AG09309 (cell line): Measurements from ENCODE around the gene AHNAK.
"Not testable (repeated sequence)": the region's sequence is repeated elsewhere in the genome, so short reads cannot be mapped to it uniquely, and the experiment has no call there.

Source experiments
- DNase-seq: peaks from one replicate; pipeline ENCODE4 v3.0.0-alpha.2; 2010; ENCODE audit warnings: low read depth
- H3K4me3 ChIP-seq: 2 replicates; pipeline ENCODE4 v1.5.1; 2011; ENCODE audit warnings: mild to moderate bottlenecking, low read depth, low read length, moderate library complexity; ENCODE audit not compliant: control insufficient read depth
- TF ChIP-seq, protein P1 (sequence below): IDR thresholded peaks from 2 replicates; pipeline ENCODE4 v1.5.1; 2011; ENCODE audit warnings: mild to moderate bottlenecking, low read depth, low read length, inconsistent platforms; ENCODE audit not compliant: insufficient read depth, control insufficient read depth; ENCODE audit errors: missing control alignments

Gene AHNAK

DNA sequence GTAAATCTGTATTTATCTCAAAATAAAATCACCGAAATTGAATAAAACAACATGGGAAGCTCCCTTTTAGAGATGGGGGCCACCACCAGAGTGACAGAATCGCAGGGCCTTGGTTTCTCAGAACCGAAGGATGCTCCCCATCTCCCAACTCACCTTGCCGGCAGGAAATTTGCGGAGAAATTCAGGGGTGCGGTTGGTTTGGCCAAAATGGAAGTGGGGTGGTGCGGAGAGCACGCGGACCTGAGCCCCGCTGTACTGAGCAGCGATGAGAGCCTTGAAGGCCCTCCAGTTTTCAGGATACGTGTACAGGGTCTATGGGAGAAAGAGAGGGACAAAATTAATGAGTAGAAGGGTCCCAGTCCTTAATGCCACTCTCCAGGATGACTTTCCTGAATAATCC is 25.8 kb upstream of the AHNAK start:
- peak overlapping the region; percentile 92 for H3K4me3 ChIP-seq
- no peak for DNase-seq
- TF ChIP-seq, protein P1, sequence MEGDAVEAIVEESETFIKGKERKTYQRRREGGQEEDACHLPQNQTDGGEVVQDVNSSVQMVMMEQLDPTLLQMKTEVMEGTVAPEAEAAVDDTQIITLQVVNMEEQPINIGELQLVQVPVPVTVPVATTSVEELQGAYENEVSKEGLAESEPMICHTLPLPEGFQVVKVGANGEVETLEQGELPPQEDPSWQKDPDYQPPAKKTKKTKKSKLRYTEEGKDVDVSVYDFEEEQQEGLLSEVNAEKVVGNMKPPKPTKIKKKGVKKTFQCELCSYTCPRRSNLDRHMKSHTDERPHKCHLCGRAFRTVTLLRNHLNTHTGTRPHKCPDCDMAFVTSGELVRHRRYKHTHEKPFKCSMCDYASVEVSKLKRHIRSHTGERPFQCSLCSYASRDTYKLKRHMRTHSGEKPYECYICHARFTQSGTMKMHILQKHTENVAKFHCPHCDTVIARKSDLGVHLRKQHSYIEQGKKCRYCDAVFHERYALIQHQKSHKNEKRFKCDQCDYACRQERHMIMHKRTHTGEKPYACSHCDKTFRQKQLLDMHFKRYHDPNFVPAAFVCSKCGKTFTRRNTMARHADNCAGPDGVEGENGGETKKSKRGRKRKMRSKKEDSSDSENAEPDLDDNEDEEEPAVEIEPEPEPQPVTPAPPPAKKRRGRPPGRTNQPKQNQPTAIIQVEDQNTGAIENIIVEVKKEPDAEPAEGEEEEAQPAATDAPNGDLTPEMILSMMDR, result no peak

DNA sequence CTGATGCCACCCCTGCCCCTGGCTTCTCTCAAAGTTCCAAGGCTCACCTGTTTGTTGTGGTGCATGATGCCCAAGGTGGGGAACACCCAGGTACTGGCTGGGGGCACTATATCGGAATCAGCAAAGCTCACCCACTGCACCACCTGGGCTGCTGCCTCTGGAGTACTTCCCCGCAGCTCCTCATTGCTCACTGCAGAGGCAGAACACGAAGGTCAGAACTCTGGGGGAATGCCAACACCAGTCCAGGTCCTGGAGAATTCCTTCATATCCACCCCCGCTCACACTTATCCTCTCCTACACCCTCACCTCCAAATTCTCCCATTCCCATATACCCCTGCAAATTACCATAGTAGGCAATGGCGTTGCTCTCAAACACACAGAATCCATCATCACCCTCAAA is 24.9 kb upstream of the AHNAK start:
- not testable (repeated sequence) for H3K4me3 ChIP-seq, DNase-seq

DNA sequence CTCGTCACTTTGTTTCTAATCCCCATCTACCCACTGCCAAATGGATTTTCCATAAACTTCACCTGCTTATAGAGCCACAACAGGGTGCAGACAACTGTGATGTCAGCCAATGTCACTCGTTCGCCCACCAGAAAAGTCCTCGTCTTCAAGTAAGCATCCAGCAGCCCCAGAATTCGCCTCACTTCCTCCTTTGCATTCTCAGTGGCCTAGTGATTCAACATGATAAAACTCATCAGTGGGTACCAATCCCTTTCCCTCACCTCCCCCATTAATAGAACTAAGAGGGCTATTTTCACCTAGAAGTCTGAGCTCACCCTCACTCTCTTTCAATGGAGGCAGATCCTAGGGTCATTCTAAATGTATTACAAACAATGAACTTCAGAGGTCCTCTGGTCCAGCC is 24.3 kb upstream of the AHNAK start:
- H3K4me3 ChIP-seq, DNase-seq: not testable (repeated sequence)

DNA sequence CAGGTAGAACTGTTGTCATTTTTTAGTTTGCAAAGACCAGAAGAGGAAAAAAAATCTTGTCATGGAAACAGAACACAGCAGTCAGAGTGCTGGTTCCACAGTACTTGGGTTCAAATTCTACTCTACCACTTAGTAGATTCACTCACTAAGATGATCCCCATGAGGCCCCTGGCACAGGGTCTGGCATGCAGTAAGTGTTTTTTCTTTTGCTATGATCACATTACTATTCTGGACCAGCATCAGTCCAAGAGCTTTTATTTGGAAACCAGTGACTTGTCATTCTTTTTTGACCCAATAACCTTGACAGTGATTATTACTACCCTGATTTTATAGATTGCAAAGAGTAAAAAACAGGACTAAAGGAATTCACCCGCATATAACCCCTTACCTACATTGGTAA is 23.0 kb upstream of the AHNAK start:
- TF ChIP-seq, protein P1, result no peak
- no peak for DNase-seq
- no peak overlapping the region for H3K4me3 ChIP-seq

DNA sequence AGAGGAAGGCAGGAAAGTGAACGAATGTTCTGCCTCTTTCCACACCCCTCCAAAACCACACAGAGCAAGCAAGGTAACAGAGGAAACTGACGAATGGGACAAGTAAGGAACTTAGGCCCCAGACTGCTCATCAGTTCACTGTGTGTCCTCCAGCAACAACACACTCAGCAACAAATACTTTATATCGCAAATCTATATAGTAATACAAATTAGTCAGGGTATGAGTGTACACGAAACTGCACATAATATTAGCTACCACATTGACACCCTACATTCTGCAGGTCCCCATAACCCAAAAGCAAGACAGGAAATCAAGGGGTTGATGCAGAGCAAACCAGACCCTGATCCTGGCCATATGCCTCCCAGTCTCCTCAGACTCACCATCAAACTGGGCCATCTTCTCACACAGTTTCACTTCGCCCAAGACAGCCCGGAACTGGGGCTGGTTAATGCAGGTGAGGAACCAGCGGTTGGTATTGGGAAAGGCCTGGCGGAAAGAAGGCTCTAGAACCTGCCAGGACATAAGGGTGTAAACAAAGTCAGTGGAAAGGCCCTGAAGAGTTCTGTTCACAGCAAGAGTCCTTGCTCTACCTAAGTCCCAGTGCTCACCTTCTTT is 20.5 kb upstream of the AHNAK start:
- H3K4me3 ChIP-seq, result no peak overlapping the region
- DNase-seq, result no peak
- TF ChIP-seq, protein P1, result no peak

DNA sequence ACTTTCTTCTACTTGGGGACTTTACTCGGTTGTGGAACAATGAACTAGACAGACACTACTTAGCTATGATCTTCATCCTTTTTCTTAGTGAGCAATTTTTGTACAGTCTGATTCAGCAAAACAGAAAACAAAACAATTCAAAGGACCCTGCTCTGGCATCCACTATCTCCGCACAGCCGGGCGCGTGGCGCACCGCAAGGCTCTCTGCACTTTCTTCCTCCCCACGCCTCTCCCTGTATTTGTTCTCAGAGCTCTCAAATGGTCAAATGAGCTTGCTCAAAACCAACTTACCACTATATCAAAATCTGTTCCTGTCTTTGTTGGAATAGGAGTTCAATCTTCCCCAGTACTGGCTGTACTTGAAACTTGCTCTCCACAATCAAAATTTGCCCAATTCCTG is 19.6 kb upstream of the AHNAK start:
- no peak for DNase-seq
- TF ChIP-seq, protein P1, result no peak
- no peak overlapping the region for H3K4me3 ChIP-seq

DNA sequence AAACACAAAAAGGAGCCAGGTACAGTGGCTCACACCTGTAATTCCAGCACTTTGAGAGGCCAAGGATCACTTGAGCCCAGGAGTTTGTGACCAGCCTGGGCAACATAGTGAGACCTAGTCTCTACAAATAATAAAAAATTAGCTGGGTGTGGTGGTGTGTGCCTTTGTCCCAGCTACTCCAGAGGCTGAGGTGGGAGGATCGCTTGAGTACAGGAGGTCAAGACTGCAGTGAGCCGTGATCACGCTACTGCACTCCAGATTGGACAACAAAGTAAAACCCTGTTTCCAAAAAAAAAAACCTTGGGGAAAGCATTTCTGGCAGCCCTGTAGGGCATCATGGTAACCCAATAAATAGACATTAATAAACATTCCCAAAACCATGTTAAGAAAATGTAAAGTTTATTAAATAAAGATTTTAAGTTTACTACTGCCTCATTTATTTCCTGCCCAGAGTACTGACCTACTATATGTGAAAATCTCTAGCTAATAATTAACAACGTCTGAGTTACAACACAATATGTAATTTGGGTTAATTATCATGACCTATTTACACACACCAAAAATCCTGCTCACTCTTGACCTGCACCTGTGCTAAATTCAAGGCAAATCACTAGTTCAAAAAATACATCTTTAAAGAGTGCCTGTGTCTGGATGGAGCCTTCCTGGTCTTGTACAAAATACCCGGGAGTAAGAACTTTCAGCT is 18.6 kb upstream of the AHNAK start:
- H3K4me3 ChIP-seq, result no peak overlapping the region
- TF ChIP-seq, protein P1, result no peak

DNA sequence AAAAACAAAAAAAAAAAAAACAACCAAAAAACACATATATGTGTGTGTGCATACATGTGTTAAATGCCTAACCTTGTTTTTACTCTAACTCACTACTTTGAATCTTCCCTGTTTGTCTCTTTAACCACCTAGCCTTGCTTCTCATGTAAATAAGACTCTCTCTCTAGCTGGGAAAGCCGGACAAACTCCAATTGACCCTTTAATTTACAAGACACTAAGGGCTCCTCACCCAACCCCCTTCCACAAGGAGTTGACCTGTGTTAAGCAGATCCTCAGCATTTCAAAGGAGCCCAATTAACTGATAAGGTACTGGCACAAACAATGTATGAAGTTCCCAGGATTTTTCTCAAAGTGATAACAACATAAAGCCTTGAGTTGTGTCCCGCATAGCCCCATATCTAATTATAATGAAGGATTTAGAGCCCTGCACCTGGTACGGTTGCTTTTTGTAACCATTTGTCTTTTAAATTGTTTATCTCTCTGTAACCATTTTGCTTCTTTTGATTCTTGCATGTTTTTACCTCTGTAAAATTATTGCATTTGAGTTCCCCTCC is 15.1 kb upstream of the AHNAK start:
- DNase-seq, H3K4me3 ChIP-seq: not testable (repeated sequence)

More for the DNA sequence above, 18.6 kb upstream of the AHNAK start:
- DNase-seq, result no peak
